BLaER1 treated with 17β-estradiol and CSF1 and Interleukin-3, amounts not matched to agents 10 nM and 100 nM (cell line): ENCODE data around the gene DDX41.
A peak's percentile ranks its signal among the peaks of the same experiment; 100 is the strongest.

Experiments used
- H3K27ac ChIP-seq, 11 experiments: shearing (Covaris generic); formaldehyde crosslinking; 2 replicates each; pipeline ENCODE4 v1.8.1; 2022
- H3K27me3 ChIP-seq, 11 experiments: shearing (Covaris generic); formaldehyde crosslinking; 2 replicates each; pipeline ENCODE4 v1.8.1; 2022
- H3K36me3 ChIP-seq, 11 experiments: shearing (Covaris generic); formaldehyde crosslinking; 2 replicates each; pipeline ENCODE4 v1.8.1; 2022
- H3K4me1 ChIP-seq, 10 experiments: shearing (Covaris generic); formaldehyde crosslinking; 2 replicates each; pipeline ENCODE4 v1.8.1; 2022
- H3K4me2 ChIP-seq, 11 experiments: shearing (Covaris generic); formaldehyde crosslinking; 2 replicates each; pipeline ENCODE4 v1.8.1; 2022
- H3K4me3 ChIP-seq, 10 experiments: shearing (Covaris generic); formaldehyde crosslinking; 2 replicates each; pipeline ENCODE4 v1.8.1; 2022
- H3K9ac ChIP-seq, 11 experiments: shearing (Covaris generic); formaldehyde crosslinking; 2 replicates each; pipeline ENCODE4 v1.8.1; 2022
- H3K9me3 ChIP-seq, 11 experiments: shearing (Covaris generic); formaldehyde crosslinking; replicated peaks in 1 of 11; 2 replicates each; pipeline ENCODE4 v1.8.1; 2022
- H4K20me1 ChIP-seq, 11 experiments: shearing (Covaris generic); formaldehyde crosslinking; 2 replicates each; pipeline ENCODE4 v1.8.1; 2022
- Cebpa-rat ChIP-seq, 11 experiments: shearing (Covaris generic); IDR thresholded peaks; 2 replicates each; pipeline ENCODE4 v1.8.1; 2022

Gene DDX41

GRCh38 chr5:177501874-177502678, 14.7 kb downstream of the DDX41 start:
- peak overlapping the region in 7 of 11 experiments; percentile 26 to 68 (median 45); a peak in 14 of 22 replicates for H3K27ac ChIP-seq
- no peak overlapping the region for H3K4me3 ChIP-seq
- peaks cover 0 to 27% (median 0%) of the 10 kb centered on the region in 11 experiments; a peak in 5 of 22 replicates for H3K27me3 ChIP-seq
- no peak for TF ChIP-seq Cebpa-rat (IDR thresholded peaks at IDR 0.05)
- H4K20me1 ChIP-seq = peaks cover 56 to 76% (median 68%) of the 10 kb centered on the region in 11 experiments
- H3K4me1 ChIP-seq = peaks cover 77 to 95% (median 94%) of the 10 kb centered on the region in 10 experiments
- H3K9me3 ChIP-seq = no peaks in the 10 kb centered on the region
- peak overlapping the region; percentile 94 to 100 (median 99) for H3K4me2 ChIP-seq
- H3K9ac ChIP-seq = peak overlapping the region in 9 of 11 experiments; percentile 22 to 65 (median 43); a peak in 15 of 22 replicates
- peaks cover 42 to 47% (median 44%) of the 10 kb centered on the region in 11 experiments for H3K36me3 ChIP-seq

- Histone ChIP-seq H4K20me1 (peaks cover 56 to 71% (median 64%) of the 10 kb centered on the region in 11 experiments), H3K27ac (peak overlapping the region in 4 of 11 experiments; percentile 45 to 68 (median 60); a peak in 5 of 22 replicates), H3K9me3 (no peaks in the 10 kb centered on the region), H3K4me3 (no peak overlapping the region), H3K9ac (peak overlapping the region in 5 of 11 experiments; percentile 43 to 65 (median 55); a peak in 9 of 22 replicates), H3K4me1 (peaks cover 72 to 91% (median 89%) of the 10 kb centered on the region in 10 experiments), H3K27me3 (peaks cover 0 to 27% (median 0%) of the 10 kb centered on the region in 11 experiments; a peak in 5 of 22 replicates), H3K36me3 (peaks cover 31 to 36% (median 32%) of the 10 kb centered on the region in 11 experiments), H3K4me2 (peak overlapping the region; percentile 94 to 100 (median 99))
- no peak for TF ChIP-seq Cebpa-rat (IDR thresholded peaks at IDR 0.05)
These were observed 15.9 kb downstream of the DDX41 start for GRCh38 chr5:177500685-177501522.

GRCh38 chr5:177499842-177500241, 16.9 kb downstream of the DDX41 start:
- Histone ChIP-seq H3K9me3 (no peaks in the 10 kb centered on the region), H4K20me1 (peaks cover 49 to 68% (median 57%) of the 10 kb centered on the region in 11 experiments), H3K27me3 (peaks cover 0 to 27% (median 0%) of the 10 kb centered on the region in 11 experiments; a peak in 5 of 22 replicates), H3K4me3 (no peak overlapping the region), H3K9ac (peak overlapping the region in 3 of 11 experiments; percentile 55 to 65 (median 62); a peak in 4 of 22 replicates), H3K4me1 (peaks cover 72 to 91% (median 90%) of the 10 kb centered on the region in 10 experiments), H3K36me3 (peaks cover 22 to 33% (median 24%) of the 10 kb centered on the region in 11 experiments), H3K4me2 (peak overlapping the region in 9 of 11 experiments; percentile 96 to 100 (median 100); a peak in 15 of 22 replicates), H3K27ac (peak overlapping the region in 2 of 11 experiments; percentile 18 to 59; a peak in 2 of 22 replicates)
- TF ChIP-seq Cebpa-rat (IDR thresholded peaks at IDR 0.05) = no peak

- Histone ChIP-seq H3K36me3 (peaks cover 6 to 25% (median 10%) of the 10 kb centered on the region in 11 experiments), H4K20me1 (peaks cover 32 to 68% (median 47%) of the 10 kb centered on the region in 11 experiments), H3K9me3 (no peaks in the 10 kb centered on the region), H3K9ac (peak overlapping the region; percentile 7 to 91 (median 88); a peak in 20 of 22 replicates), H3K27ac (peak overlapping the region in 10 of 11 experiments; percentile 7 to 93 (median 88); a peak in 19 of 22 replicates), H3K4me2 (peak overlapping the region; percentile 91 to 100 (median 100)), H3K27me3 (peaks cover 0 to 27% (median 0%) of the 10 kb centered on the region in 11 experiments; a peak in 4 of 22 replicates), H3K4me3 (peak overlapping the region; percentile 73 to 89 (median 83)), H3K4me1 (peaks cover 72 to 91% (median 90%) of the 10 kb centered on the region in 10 experiments)
- peak in 10 of 11 experiments; percentile 66 to 95 (median 88); a peak in 18 of 22 replicates for TF ChIP-seq Cebpa-rat (IDR thresholded peaks at IDR 0.05)
These were observed 18.6 kb downstream of the DDX41 start for GRCh38 chr5:177498013-177498787.

- Histone ChIP-seq H4K20me1 (peaks cover 25 to 68% (median 47%) of the 10 kb centered on the region in 11 experiments), H3K4me1 (peaks cover 72 to 91% (median 90%) of the 10 kb centered on the region in 10 experiments), H3K36me3 (peaks cover 5 to 25% (median 10%) of the 10 kb centered on the region in 11 experiments; a peak in 20 of 22 replicates), H3K4me3 (peak within 1 kb of the TSS; percentile 73 to 89 (median 83)), H3K27me3 (peaks cover 0 to 27% (median 0%) of the 10 kb centered on the region in 11 experiments; a peak in 4 of 22 replicates), H3K27ac (peak within 1 kb of the TSS; percentile 46 to 93 (median 87); a peak in 21 of 22 replicates), H3K9me3 (no peaks in the 10 kb centered on the region), H3K9ac (peak within 1 kb of the TSS; percentile 79 to 91 (median 88)), H3K4me2 (peak within 1 kb of the TSS; percentile 97 to 100 (median 100))
- no peak for TF ChIP-seq Cebpa-rat (IDR thresholded peaks at IDR 0.05)
These were observed 19.3 kb downstream of the DDX41 start, which contains the start of gene PDLIM7 for GRCh38 chr5:177497292-177498012. TSS of gene PDLIM7 (minus strand) at chr5:177497604. CDS start at chr5:177496512, 1,092 bp downstream.

- H3K36me3 ChIP-seq = peaks cover 10 to 30% (median 15%) of the 10 kb centered on the region in 11 experiments; a peak in 21 of 22 replicates
- TF ChIP-seq Cebpa-rat (IDR thresholded peaks at IDR 0.05) = no peak
- H3K4me3 ChIP-seq = peak overlapping the region; percentile 73 to 89 (median 83)
- H3K27ac ChIP-seq = peak overlapping the region; percentile 46 to 93 (median 87); a peak in 21 of 22 replicates
- peaks cover 18 to 66% (median 45%) of the 10 kb centered on the region in 11 experiments; a peak in 21 of 22 replicates for H4K20me1 ChIP-seq
- peak overlapping the region; percentile 79 to 91 (median 88) for H3K9ac ChIP-seq
- H3K9me3 ChIP-seq = no peaks in the 10 kb centered on the region
- peaks cover 0 to 27% (median 0%) of the 10 kb centered on the region in 11 experiments; a peak in 4 of 22 replicates for H3K27me3 ChIP-seq
- H3K4me1 ChIP-seq = peaks cover 72 to 90% (median 89%) of the 10 kb centered on the region in 10 experiments
- H3K4me2 ChIP-seq = peak overlapping the region; percentile 97 to 100 (median 100)
These were observed 20.0 kb downstream of the DDX41 start for GRCh38 chr5:177496727-177497291.
